Measurements from ENCODE around the gene LTBP3.

The LTBP3 gene

GRCh38 chr11:65558002-65558929, at the start of gene LTBP3:
TSS of gene LTBP3 (minus strand) at chr11:65558359. CDS start at chr11:65557959, 400 bp downstream.
- peak in 1 of 2 experiments; percentile 47 for DNase-seq

- no peak for DNase-seq
Observed at GRCh38 chr11:65606876-65607613, 48.9 kb upstream of the LTBP3 start.

GRCh38 chr11:65604258-65604657, 46.1 kb upstream of the LTBP3 start:
- no peak for DNase-seq

- no peak for DNase-seq
Observed at GRCh38 chr11:65599955-65600246, 41.7 kb upstream of the LTBP3 start.

- DNase-seq: no peak
Observed at GRCh38 chr11:65599216-65599954, 41.2 kb upstream of the LTBP3 start.

- DNase-seq: no peak
Observed at GRCh38 chr11:65598258-65598699, 40.1 kb upstream of the LTBP3 start.

- DNase-seq: no peak
Observed at GRCh38 chr11:65596520-65596919, 38.4 kb upstream of the LTBP3 start.

- DNase-seq: no peak
Observed at GRCh38 chr11:65595543-65596281, 37.6 kb upstream of the LTBP3 start, which contains the start of gene KCNK7. TSS of gene KCNK7 (minus strand) at chr11:65595800. CDS start at chr11:65595772, 28 bp downstream.

- no peak for DNase-seq
Observed at GRCh38 chr11:65595131-65595530, 37.0 kb upstream of the LTBP3 start.

GRCh38 chr11:65593518-65594414, 35.6 kb upstream of the LTBP3 start:
- DNase-seq: peak; percentile 36 to 51

- no peak for DNase-seq
Observed at GRCh38 chr11:65592858-65593517, 34.8 kb upstream of the LTBP3 start.

GRCh38 chr11:65591939-65592857, 34.0 kb upstream of the LTBP3 start:
- DNase-seq: no peak

- no peak for DNase-seq
Observed at GRCh38 chr11:65590240-65590738, 32.1 kb upstream of the LTBP3 start.

GRCh38 chr11:65589444-65590239, 31.5 kb upstream of the LTBP3 start:
- no peak for DNase-seq

GRCh38 chr11:65588199-65589054, 30.3 kb upstream of the LTBP3 start:
- DNase-seq: peak; percentile 60 to 73

GRCh38 chr11:65586676-65587075, 28.5 kb upstream of the LTBP3 start:
- DNase-seq: no peak

- DNase-seq: no peak
Observed at GRCh38 chr11:65586247-65586630, 28.1 kb upstream of the LTBP3 start.
